PC-9 (cell line): ENCODE data around the gene NADSYN1. TPM values are rescaled to one million over a fixed set of nuclear protein-coding genes. Genes with fewer than 3 reads are reported as not detected.

Experiments
- BruUV-seq: library from RNA; stranded (reverse); fragments of 400-500 nt; replicated peaks from 2 replicates; lab custom pipeline; 2021; lab: Mats Ljungman, UMichigan
- CTCF ChIA-PET: fragments of 300-600 bp; sonication (Branson Sonifier 250); formaldehyde crosslinking; loops from one replicate; lab custom pipeline; 2022; ENCODE audit warnings: antibody characterized with exemption; lab: Charles Lee
- POLR2A ChIA-PET: fragments of 300-600 bp; sonication (Branson Sonifier 250); formaldehyde crosslinking; loops from one replicate; lab custom pipeline; 2022; ENCODE audit warnings: antibody characterized with exemption; ENCODE audit not compliant: unreplicated experiment; lab: Charles Lee
- DNase-seq, 2 experiments: peaks; one replicate each; pipeline versions ENCODE4 v3.0.0 to v3.0.0-alpha.2; 2015 to 2022; ENCODE audit warnings: mixed read lengths in 1 of 2
- H2AFZ ChIP-seq: fragments of 200-600 bp; sonication (generic); 2 replicates; pipeline ENCODE4 v1.8.1; 2017; ENCODE audit warnings: antibody characterized with exemption
- H3F3A ChIP-seq: fragments of 200-600 bp; sonication (generic); 2 replicates; pipeline ENCODE4 v1.8.1; 2017; ENCODE audit warnings: antibody characterized with exemption, mild to moderate bottlenecking, low read depth; ENCODE audit not compliant: insufficient read depth
- H3K27ac ChIP-seq: fragments of 200-600 bp; sonication (generic); 2 replicates; pipeline ENCODE4 v1.6.1; 2016; ENCODE audit warnings: mixed run types
- H3K27me3 ChIP-seq: fragments of 200-600 bp; sonication (generic); 2 replicates; pipeline ENCODE4 v1.6.1; 2016; ENCODE audit warnings: low read depth, mixed run types; ENCODE audit not compliant: insufficient read depth
- H3K36me3 ChIP-seq: fragments of 200-600 bp; sonication (generic); 2 replicates; pipeline ENCODE4 v1.6.1; 2016; ENCODE audit warnings: low read depth, mixed run types
- H3K4me1 ChIP-seq: fragments of 200-600 bp; sonication (generic); replicated peaks from 2 replicates; pipeline ENCODE4 v1.6.1; 2016; ENCODE audit warnings: mixed run types; ENCODE audit not compliant: insufficient read depth
- H3K4me2 ChIP-seq: fragments of 200-600 bp; sonication (generic); 2 replicates; pipeline ENCODE4 v1.6.1; 2017; ENCODE audit warnings: mixed run types
- H3K4me3 ChIP-seq: fragments of 200-600 bp; sonication (generic); 2 replicates; pipeline ENCODE4 v1.6.1; 2016; ENCODE audit warnings: mixed run types
- H3K79me2 ChIP-seq: fragments of 200-600 bp; sonication (generic); 2 replicates; pipeline ENCODE4 v1.6.1; 2017; ENCODE audit warnings: low read depth, mixed run types
- H3K9me2 ChIP-seq: fragments of 200-600 bp; sonication (generic); 2 replicates; pipeline ENCODE4 v1.8.1; 2017; ENCODE audit warnings: mild to moderate bottlenecking; ENCODE audit not compliant: insufficient read depth
- H3K9me3 ChIP-seq: fragments of 200-600 bp; sonication (generic); 2 replicates; pipeline ENCODE4 v1.8.1; 2016; ENCODE audit warnings: low read depth; ENCODE audit not compliant: insufficient read depth
- H4K20me1 ChIP-seq: fragments of 200-600 bp; sonication (generic); 2 replicates; pipeline ENCODE4 v1.8.1; 2017; ENCODE audit not compliant: insufficient read depth
- EZH2 ChIP-seq: fragments of 200-600 bp; sonication (generic); IDR thresholded peaks from 2 replicates; pipeline ENCODE4 v1.8.0; 2017; ENCODE audit warnings: antibody characterized with exemption, low read depth
- intact Hi-C: fragments of 100-400 bp; cut with micrococcal nuclease; formaldehyde crosslinking; loops from one replicate; pipeline ENCODE4 v1.10.0; 2022; ENCODE audit not compliant: unreplicated experiment
- total RNA-seq: library from RNA; stranded (reverse); gene quantifications from 2 replicates; pipeline ENCODE4 v1.2.3, GENCODE V29; 2021
- TF ChIP-seq, protein P1 (sequence below): fragments of 200-600 bp; sonication (generic); conservative IDR thresholded peaks from 2 replicates; pipeline ENCODE4 v1.6.1; 2017; ENCODE audit warnings: mixed run types, antibody characterized with exemption, mild to moderate bottlenecking, moderate library complexity

The NADSYN1 gene
- total RNA-seq, 1 experiment from 2014 or later = 118 TPM

DNA sequence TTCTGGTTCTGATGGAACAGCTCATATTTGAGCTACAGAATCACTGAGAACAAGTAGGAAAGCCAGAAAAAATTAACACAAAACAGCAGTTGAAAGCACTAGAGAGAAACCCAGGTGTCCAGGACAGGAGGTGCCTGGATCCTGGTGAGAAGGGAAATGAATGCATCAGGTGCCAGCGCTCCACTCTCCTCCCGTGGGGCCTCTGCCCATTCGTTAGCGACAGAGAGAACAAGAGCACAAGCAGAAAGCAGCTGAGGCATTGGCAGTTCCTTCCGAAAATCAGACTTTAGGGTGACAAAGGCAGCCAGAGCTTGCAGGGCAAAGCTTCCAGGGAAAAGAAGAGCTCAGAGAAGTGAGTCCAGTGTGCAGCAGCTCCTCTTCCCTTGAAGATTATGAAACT, 54.1 kb downstream of the NADSYN1 start:
- Histone ChIP-seq H3K27me3 (no peaks in the 10 kb centered on the region), H2AFZ (no peak overlapping the region), H3K27ac (no peak overlapping the region), H3K79me2 (no peaks in the 10 kb centered on the region), H4K20me1 (no peaks in the 10 kb centered on the region), H3K4me1 (peaks cover 14% of the 10 kb centered on the region), H3K4me3 (no peak overlapping the region), H3F3A (no peaks in the 10 kb centered on the region), H3K9me2 (no peaks in the 10 kb centered on the region), H3K4me2 (no peak overlapping the region), H3K9me3 (peaks cover 7% of the 10 kb centered on the region; the same call in 1 of the 2 replicates), H3K36me3 (no peaks in the 10 kb centered on the region)
- ChIA-PET CTCF (no interaction called here), POLR2A (interaction anchor here (0.7 kb wide), 1 partner anchor 734 kb away, joined by 4 read pairs; no protein-coding TSS in a partner anchor)
- TF ChIP-seq, protein P1, sequence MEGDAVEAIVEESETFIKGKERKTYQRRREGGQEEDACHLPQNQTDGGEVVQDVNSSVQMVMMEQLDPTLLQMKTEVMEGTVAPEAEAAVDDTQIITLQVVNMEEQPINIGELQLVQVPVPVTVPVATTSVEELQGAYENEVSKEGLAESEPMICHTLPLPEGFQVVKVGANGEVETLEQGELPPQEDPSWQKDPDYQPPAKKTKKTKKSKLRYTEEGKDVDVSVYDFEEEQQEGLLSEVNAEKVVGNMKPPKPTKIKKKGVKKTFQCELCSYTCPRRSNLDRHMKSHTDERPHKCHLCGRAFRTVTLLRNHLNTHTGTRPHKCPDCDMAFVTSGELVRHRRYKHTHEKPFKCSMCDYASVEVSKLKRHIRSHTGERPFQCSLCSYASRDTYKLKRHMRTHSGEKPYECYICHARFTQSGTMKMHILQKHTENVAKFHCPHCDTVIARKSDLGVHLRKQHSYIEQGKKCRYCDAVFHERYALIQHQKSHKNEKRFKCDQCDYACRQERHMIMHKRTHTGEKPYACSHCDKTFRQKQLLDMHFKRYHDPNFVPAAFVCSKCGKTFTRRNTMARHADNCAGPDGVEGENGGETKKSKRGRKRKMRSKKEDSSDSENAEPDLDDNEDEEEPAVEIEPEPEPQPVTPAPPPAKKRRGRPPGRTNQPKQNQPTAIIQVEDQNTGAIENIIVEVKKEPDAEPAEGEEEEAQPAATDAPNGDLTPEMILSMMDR = no peak
- no peak for TF ChIP-seq EZH2
- intact Hi-C loops = no loop called here
- no TSS peak for BruUV-seq
- no peak for DNase-seq

DNA sequence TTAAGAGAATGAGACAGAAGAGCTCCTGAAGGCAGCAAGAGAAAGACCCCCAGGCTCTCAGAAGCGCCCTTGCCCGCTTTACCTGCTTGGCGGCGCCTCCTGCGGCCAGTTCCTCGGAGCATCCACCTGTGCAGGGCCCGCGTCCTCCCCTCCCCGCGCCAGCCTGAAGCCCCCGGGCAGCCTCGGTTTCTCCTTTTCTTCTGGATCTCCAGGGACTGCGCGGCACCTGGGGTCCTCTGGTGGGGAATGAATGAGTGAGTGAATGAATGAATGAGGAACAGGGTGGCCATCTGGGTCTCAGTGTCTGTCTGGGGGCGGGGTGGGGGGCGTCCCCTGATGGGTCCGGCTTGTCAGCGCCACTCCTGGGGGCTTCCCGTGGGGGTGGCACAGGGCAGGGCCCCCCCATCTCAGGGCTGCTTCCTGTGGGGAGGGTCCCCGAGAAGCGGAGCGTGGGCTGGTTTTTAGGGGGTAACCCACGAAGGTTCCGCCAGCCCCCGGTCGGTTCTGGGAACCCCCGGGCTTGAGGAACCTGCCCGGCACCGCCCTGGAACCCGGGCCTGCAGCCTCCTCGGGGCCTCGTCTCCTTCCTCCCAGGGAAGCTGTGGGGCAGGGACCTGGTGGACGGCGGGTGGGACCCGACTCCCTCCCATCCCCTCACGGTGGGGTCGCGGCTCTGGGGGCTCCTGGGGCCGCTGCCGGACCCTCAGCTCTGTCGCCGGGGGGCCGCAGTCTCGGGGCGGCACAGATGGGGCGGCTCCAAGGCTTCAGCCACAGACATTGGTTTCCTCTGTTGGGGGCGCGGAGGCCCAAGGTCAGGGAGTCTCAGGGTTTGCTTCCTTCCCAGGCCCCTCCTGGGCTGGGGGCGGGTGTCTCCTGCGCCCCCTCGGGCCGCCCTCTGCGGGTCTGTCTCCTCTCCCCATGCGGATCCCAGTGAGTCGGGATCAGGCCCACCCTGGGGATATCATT, 65.8 kb downstream of the NADSYN1 start:
- Histone ChIP-seq H3K36me3 (no peaks in the 10 kb centered on the region), H3K27me3 (no peaks in the 10 kb centered on the region), H3K4me3 (no peak overlapping the region), H3K9me2 (no peaks in the 10 kb centered on the region), H3F3A (no peaks in the 10 kb centered on the region), H3K27ac (no peak overlapping the region), H2AFZ (no peak overlapping the region), H3K9me3 (peaks cover 4% of the 10 kb centered on the region; the same call in 1 of the 2 replicates), H4K20me1 (no peaks in the 10 kb centered on the region), H3K4me1 (no peaks in the 10 kb centered on the region), H3K79me2 (no peaks in the 10 kb centered on the region), H3K4me2 (no peak overlapping the region)
- ChIA-PET POLR2A (no interaction called here), CTCF (no interaction called here)
- TF ChIP-seq EZH2 = no peak
- TF ChIP-seq, protein P1 = no peak
- BruUV-seq = no TSS peak
- DNase-seq = no peak
- intact Hi-C loops = no loop called here

DNA sequence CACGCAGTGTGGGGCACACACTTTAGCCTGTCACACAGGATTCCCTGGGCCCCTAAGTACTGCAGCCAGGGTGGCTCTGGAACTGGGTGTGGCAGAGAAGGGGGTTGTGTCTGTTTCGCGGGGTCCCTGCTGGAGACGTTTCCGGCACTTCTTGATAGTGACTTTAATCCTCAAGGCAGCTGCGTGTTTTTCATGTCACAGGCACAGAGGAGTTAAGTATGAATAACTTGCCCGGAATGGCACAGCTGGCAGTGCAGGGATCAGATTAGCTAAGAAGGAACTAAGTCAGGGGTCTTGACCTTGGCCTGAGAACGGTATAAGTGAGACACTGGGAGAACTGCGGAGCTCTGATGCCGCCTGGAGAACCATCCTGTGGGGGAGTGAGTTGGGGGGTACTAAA, 66.5 kb downstream of the NADSYN1 start:
- H3K9me3 ChIP-seq = peaks cover 4% of the 10 kb centered on the region; the same call in 1 of the 2 replicates
- H3K27ac ChIP-seq = no peak overlapping the region
- no peaks in the 10 kb centered on the region for H3K9me2 ChIP-seq
- peaks cover 2% of the 10 kb centered on the region; the same call in 1 of the 2 replicates for H3K4me1 ChIP-seq
- no peak overlapping the region for H3K4me3 ChIP-seq
- no peak for DNase-seq
- no TSS peak for BruUV-seq
- intact Hi-C loops = no loop called here
- no peak overlapping the region for H2AFZ ChIP-seq
- no peaks in the 10 kb centered on the region for H3K27me3 ChIP-seq
- no peaks in the 10 kb centered on the region for H3K79me2 ChIP-seq
- H3K4me2 ChIP-seq = no peak overlapping the region
- CTCF ChIA-PET = no interaction called here
- no peaks in the 10 kb centered on the region for H3K36me3 ChIP-seq
- POLR2A ChIA-PET = no interaction called here
- no peaks in the 10 kb centered on the region for H4K20me1 ChIP-seq
- TF ChIP-seq EZH2 = no peak
- TF ChIP-seq, protein P1 = no peak
- 0 out of 2 replicates have a peak, but pooled peaks cover 2% of the 10 kb centered on the region for H3F3A ChIP-seq
